Panc1 (cell line): ENCODE measurements around the gene FRY.

ENCODE experiments used
- POLR2AphosphoS5 ChIP-seq: IDR thresholded peaks from 2 replicates; pipeline ENCODE4 v1.6.1; 2012; ENCODE audit warnings: mild to moderate bottlenecking, low read depth, low read length, moderate library complexity
- TF ChIP-seq, protein P1 (sequence below): fragments of 450-650 bp; IDR thresholded peaks from 2 replicates; pipeline ENCODE4 v1.5.1; 2017; ENCODE audit warnings: mild to moderate bottlenecking

GRCh38 chr13:31982124-31982523 is 49.5 kb upstream of the FRY start:
- TF ChIP-seq, protein P1, sequence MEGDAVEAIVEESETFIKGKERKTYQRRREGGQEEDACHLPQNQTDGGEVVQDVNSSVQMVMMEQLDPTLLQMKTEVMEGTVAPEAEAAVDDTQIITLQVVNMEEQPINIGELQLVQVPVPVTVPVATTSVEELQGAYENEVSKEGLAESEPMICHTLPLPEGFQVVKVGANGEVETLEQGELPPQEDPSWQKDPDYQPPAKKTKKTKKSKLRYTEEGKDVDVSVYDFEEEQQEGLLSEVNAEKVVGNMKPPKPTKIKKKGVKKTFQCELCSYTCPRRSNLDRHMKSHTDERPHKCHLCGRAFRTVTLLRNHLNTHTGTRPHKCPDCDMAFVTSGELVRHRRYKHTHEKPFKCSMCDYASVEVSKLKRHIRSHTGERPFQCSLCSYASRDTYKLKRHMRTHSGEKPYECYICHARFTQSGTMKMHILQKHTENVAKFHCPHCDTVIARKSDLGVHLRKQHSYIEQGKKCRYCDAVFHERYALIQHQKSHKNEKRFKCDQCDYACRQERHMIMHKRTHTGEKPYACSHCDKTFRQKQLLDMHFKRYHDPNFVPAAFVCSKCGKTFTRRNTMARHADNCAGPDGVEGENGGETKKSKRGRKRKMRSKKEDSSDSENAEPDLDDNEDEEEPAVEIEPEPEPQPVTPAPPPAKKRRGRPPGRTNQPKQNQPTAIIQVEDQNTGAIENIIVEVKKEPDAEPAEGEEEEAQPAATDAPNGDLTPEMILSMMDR = no peak
- no peak for TF ChIP-seq POLR2AphosphoS5
